SK-N-MC (cell line): Measurements from ENCODE around the gene VPS33A.

ENCODE experiments used
- DNase-seq: peaks from one replicate; pipeline ENCODE4 v3.0.0-alpha.2; 2011; ENCODE audit warnings: low read depth, low spot score
- H3K27ac ChIP-seq: fragments of 200-600 bp; sonication (generic); 2 replicates; pipeline ENCODE4 v1.5.1; 2016; ENCODE audit warnings: mixed run types
- H3K36me3 ChIP-seq: fragments of 200-600 bp; sonication (generic); 2 replicates; pipeline ENCODE4 v1.6.1; 2017; ENCODE audit warnings: antibody characterized with exemption, low read length, mixed read lengths; ENCODE audit not compliant: insufficient read depth
- H3K4me3 ChIP-seq: fragments of 200-600 bp; sonication (generic); 2 replicates; pipeline ENCODE4 v1.5.1; 2016
- H3K9ac ChIP-seq: fragments of 200-600 bp; sonication (generic); 2 replicates; pipeline ENCODE4 v1.8.0; 2017; ENCODE audit warnings: mixed run types, mixed read lengths; ENCODE audit not compliant: insufficient read length
- H3K9me3 ChIP-seq: fragments of 200-600 bp; sonication (generic); 2 replicates; pipeline ENCODE4 v1.6.1; 2017; ENCODE audit warnings: low read depth, mild to moderate bottlenecking, antibody characterized with exemption, low read length, moderate library complexity, mixed read lengths
- EZH2 ChIP-seq: fragments of 200-600 bp; sonication (generic); IDR thresholded peaks from one replicate; pipeline ENCODE4 v1.6.1; 2017; ENCODE audit warnings: antibody characterized with exemption
- FOXP2 ChIP-seq: optimal IDR thresholded peaks from 2 replicates; pipeline ENCODE3; 2011; ENCODE audit warnings: mild to moderate bottlenecking, moderate library complexity; ENCODE audit not compliant: insufficient read depth; ENCODE audit errors: extremely low read length, control extremely low read depth
- POLR2AphosphoS5 ChIP-seq: IDR thresholded peaks from 2 replicates; pipeline ENCODE4 v1.6.1; 2012; ENCODE audit warnings: mild to moderate bottlenecking, low read depth, low read length, borderline replicate concordance

The VPS33A gene

GRCh38 chr12:122183588-122183940 lies 82.7 kb downstream of the VPS33A start:
- Histone ChIP-seq H3K9me3 (no peaks in the 10 kb centered on the region), H3K9ac (no peak overlapping the region), H3K27ac (no peak overlapping the region), H3K36me3 (no peaks in the 10 kb centered on the region), H3K4me3 (no peak overlapping the region)
- no peak for TF ChIP-seq EZH2
- TF ChIP-seq FOXP2 = no peak
- TF ChIP-seq POLR2AphosphoS5 = no peak
- DNase-seq = no peak

- H3K4me3 ChIP-seq = no peak within 1 kb of the TSS
- no peak for TF ChIP-seq EZH2
- no peak for TF ChIP-seq POLR2AphosphoS5
- no peak for TF ChIP-seq FOXP2
- no peak for DNase-seq
- H3K27ac ChIP-seq = no peak within 1 kb of the TSS
- H3K9ac ChIP-seq = no peak within 1 kb of the TSS
- no peaks in the 10 kb centered on the region for H3K9me3 ChIP-seq
- no peaks in the 10 kb centered on the region for H3K36me3 ChIP-seq
Observed at GRCh38 chr12:122182887-122183587, 83.3 kb downstream of the VPS33A start, which contains the start of gene LRRC43. Gene LRRC43 (plus strand): TSS chr12:122183123. CDS start chr12:122183145, 22 bp downstream.
